Measurements from ENCODE around the gene PPM1N. TPM values are rescaled to one million over a fixed set of nuclear protein-coding genes. Genes with fewer than 3 reads are reported as not detected.
A peak's percentile ranks its signal among the peaks of the same experiment; 100 is the strongest.

PPM1N gene
- total RNA-seq, 2 experiments from 2014 or later = 1.4 to 1.9 TPM

DNA sequence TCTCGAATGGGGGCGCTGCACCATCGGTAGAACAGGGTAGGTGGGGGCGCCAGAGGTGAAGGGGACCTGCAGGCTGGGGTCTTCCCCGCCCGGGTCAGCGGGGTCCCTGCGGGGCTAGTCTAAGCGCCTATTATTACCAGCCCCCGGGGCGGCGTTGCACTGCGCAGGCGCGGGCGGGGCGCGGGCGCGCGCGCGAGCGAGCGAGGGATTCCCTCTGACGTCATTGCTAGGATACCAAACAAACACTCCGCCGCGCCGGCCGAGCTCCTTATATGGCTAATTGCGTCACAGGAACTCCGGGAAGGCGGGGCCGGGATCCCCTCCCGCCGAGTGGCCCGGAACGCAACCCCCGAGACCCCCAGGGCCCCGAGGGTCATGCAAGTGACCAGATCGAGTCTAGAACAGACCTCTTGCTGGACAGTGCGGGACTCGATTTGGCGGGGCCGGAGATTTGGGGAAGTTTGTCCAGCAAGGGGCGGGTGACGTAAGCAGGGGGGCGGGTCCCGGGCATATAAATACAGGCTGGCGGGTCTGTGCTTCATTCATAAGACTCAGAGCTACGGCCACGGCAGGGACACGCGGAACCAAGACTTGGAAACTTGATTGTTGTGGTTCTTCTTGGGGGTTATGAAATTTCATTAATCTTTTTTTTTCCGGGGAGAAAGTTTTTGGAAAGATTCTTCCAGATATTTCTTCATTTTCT lies 30.6 kb upstream of the PPM1N start, which contains the start of gene FOSB:
TSS of gene FOSB (plus strand) at position 541 of the 703 bp plus-strand sequence. CDS start 591 bp downstream, outside the sequence.
- Mint-ChIP-seq H3K4me1 (peaks cover 28% of the 10 kb centered on the region), H3K36me3 (peaks cover 8% of the 10 kb centered on the region), H3K27me3 (peaks cover 10% of the 10 kb centered on the region), H3K4me3 (peak within 1 kb of the TSS; percentile 89), H3K27ac (peak within 1 kb of the TSS; percentile 88), H3K9me3 (no peaks in the 10 kb centered on the region)
- peak; percentile 91 for DNase-seq

GRCh38 chr19:45468159-45468651 lies 30.0 kb upstream of the PPM1N start:
- H3K4me3 Mint-ChIP-seq = peak overlapping the region; percentile 89
- H3K36me3 Mint-ChIP-seq = peaks cover 12% of the 10 kb centered on the region
- peaks cover 14% of the 10 kb centered on the region for H3K27me3 Mint-ChIP-seq
- peak; percentile 48 for DNase-seq
- peak overlapping the region; percentile 88 for H3K27ac Mint-ChIP-seq
- no peaks in the 10 kb centered on the region for H3K9me3 Mint-ChIP-seq
- H3K4me1 Mint-ChIP-seq = peaks cover 31% of the 10 kb centered on the region

- no peak for DNase-seq
- Mint-ChIP-seq H3K36me3 (peaks cover 12% of the 10 kb centered on the region), H3K4me3 (peak overlapping the region; percentile 89), H3K27me3 (peaks cover 14% of the 10 kb centered on the region), H3K27ac (peak overlapping the region; percentile 88), H3K4me1 (peaks cover 31% of the 10 kb centered on the region), H3K9me3 (no peaks in the 10 kb centered on the region)
Measured at GRCh38 chr19:45468803-45469131, 29.5 kb upstream of the PPM1N start.

GRCh38 chr19:45469132-45469944 lies 28.9 kb upstream of the PPM1N start:
- peaks cover 14% of the 10 kb centered on the region for H3K27me3 Mint-ChIP-seq
- H3K36me3 Mint-ChIP-seq = peaks cover 12% of the 10 kb centered on the region
- H3K4me3 Mint-ChIP-seq = peak overlapping the region; percentile 89
- H3K9me3 Mint-ChIP-seq = no peaks in the 10 kb centered on the region
- peak; percentile 95 for DNase-seq
- peak overlapping the region; percentile 90 for H3K27ac Mint-ChIP-seq
- H3K4me1 Mint-ChIP-seq = peaks cover 31% of the 10 kb centered on the region

DNA sequence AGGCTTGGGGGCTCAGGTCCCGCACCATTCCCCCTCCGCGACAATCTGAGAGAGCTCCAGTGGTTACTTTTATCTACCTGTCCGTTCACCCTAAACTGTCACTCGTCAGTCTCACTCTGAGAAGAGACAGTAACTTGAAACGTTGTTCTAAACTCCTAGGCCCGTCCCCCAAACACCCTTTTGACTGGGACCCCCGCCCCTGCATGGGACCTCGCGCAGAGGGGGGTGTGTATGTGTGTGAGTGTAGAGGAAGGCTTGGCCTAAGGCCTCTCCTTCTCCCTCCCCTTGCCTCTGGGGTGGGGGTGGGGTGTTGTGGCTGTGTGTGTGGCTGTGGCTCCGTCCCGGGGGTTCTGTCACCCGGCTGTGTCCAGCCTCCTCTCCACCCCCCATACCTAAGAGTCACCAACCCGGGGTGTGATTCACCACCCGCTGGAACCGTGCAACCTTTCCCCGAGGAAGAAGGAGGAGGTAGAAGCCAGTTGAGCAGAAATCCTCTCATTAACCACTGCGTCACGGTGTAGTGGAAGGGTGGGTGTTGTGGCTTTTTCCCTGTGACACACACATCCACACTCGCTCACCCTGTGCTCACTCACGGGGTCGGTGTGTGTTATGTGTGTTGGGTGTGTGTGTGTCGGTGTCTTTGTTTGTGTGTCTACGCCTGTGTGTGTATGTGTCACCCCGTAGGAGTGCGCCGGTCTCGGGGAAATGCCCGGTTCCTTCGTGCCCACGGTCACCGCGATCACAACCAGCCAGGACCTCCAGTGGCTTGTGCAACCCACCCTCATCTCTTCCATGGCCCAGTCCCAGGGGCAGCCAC lies 28.1 kb upstream of the PPM1N start:
- no peaks in the 10 kb centered on the region for H3K9me3 Mint-ChIP-seq
- peak overlapping the region; percentile 90 for H3K27ac Mint-ChIP-seq
- peaks cover 14% of the 10 kb centered on the region for H3K27me3 Mint-ChIP-seq
- H3K4me1 Mint-ChIP-seq = peaks cover 33% of the 10 kb centered on the region
- peaks cover 12% of the 10 kb centered on the region for H3K36me3 Mint-ChIP-seq
- H3K4me3 Mint-ChIP-seq = peak overlapping the region; percentile 89
- DNase-seq = no peak

- Mint-ChIP-seq H3K9me3 (no peaks in the 10 kb centered on the region), H3K27me3 (peaks cover 9% of the 10 kb centered on the region), H3K4me1 (peaks cover 34% of the 10 kb centered on the region), H3K4me3 (peak overlapping the region; percentile 89), H3K36me3 (peaks cover 12% of the 10 kb centered on the region), H3K27ac (no peak overlapping the region)
- DNase-seq = no peak
Measured at GRCh38 chr19:45470762-45471081, 27.5 kb upstream of the PPM1N start.

DNA sequence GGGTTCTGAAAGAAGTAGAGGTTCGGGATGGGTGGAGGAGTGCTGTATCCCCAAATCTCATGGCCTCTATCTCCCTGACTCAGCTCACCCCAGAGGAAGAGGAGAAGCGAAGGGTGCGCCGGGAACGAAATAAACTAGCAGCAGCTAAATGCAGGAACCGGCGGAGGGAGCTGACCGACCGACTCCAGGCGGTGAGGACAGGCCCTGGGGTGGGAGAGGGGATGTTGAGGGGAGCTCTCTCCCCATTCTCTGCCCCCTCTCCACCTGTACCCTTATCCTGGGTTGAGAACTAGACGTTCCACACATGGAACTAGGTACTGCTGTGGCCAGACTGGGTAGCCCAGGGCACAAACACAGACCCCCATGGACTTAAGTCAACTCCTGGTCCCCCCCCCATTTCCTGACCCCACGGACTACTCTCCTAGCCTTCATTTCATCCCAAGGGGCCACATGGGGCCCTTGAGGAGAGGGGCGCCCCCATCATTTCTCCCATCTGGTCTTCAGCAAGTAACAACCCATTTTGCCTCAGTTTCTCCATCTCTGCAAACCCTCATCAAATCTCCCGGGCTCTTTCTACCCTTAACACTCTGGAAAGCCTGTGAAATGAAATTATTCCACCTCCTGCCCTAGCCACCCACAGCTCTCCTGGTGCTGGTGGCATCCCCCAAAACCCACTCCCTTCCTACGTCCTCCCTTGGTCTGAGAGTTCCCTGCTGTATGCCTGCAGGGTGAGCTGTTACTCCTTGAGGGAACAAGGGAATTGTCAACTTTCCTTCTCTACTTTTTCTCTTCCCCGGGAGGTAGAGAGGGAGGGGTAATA lies 26.9 kb upstream of the PPM1N start:
- no peak for DNase-seq
- H3K36me3 Mint-ChIP-seq = peaks cover 12% of the 10 kb centered on the region
- H3K4me1 Mint-ChIP-seq = peaks cover 35% of the 10 kb centered on the region
- H3K27me3 Mint-ChIP-seq = peaks cover 9% of the 10 kb centered on the region
- H3K4me3 Mint-ChIP-seq = no peak overlapping the region
- no peak overlapping the region for H3K27ac Mint-ChIP-seq
- H3K9me3 Mint-ChIP-seq = no peaks in the 10 kb centered on the region

DNA sequence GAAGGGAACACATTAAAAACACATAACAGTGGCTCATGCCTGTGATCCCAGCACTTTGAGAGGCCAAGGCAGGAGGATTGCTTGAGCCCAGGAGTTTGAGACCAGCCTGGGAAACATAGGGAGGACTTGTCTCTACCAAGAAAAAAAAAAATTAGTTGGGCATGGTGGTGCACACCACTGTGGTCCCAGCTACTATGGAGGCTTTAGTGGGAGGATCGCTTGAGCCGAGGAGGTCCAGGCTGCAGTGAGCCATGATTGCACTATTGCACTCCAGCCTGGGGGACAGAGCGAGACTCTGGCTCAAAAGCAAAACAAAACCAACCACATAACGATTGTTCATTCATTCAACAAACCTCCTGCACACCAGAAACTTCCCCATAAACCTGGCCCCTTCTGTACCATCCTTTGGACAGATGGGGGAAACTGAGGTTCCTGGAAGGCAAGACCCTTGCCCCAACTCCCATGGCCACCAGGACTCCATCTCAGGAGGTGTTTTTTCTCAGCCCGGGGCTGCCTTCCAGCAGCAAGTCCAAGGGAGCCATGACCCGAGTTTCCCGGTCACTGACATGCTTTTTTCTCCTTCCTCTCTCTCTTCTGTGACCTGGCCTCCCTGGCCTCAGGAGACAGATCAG lies 26.2 kb upstream of the PPM1N start:
- no peaks in the 10 kb centered on the region for H3K9me3 Mint-ChIP-seq
- H3K27me3 Mint-ChIP-seq = peaks cover 9% of the 10 kb centered on the region
- H3K4me1 Mint-ChIP-seq = peaks cover 38% of the 10 kb centered on the region
- H3K27ac Mint-ChIP-seq = no peak overlapping the region
- no peak for DNase-seq
- H3K4me3 Mint-ChIP-seq = no peak overlapping the region
- H3K36me3 Mint-ChIP-seq = peaks cover 12% of the 10 kb centered on the region

DNA sequence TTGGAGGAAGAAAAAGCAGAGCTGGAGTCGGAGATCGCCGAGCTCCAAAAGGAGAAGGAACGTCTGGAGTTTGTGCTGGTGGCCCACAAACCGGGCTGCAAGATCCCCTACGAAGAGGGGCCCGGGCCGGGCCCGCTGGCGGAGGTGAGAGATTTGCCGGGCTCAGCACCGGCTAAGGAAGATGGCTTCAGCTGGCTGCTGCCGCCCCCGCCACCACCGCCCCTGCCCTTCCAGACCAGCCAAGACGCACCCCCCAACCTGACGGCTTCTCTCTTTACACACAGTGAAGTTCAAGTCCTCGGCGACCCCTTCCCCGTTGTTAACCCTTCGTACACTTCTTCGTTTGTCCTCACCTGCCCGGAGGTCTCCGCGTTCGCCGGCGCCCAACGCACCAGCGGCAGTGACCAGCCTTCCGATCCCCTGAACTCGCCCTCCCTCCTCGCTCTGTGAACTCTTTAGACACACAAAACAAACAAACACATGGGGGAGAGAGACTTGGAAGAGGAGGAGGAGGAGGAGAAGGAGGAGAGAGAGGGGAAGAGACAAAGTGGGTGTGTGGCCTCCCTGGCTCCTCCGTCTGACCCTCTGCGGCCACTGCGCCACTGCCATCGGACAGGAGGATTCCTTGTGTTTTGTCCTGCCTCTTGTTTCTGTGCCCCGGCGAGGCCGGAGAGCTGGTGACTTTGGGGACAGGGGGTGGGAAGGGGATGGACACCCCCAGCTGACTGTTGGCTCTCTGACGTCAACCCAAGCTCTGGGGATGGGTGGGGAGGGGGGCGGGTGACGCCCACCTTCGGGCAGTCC lies 25.5 kb upstream of the PPM1N start:
- Mint-ChIP-seq H3K27me3 (peaks cover 9% of the 10 kb centered on the region), H3K36me3 (peaks cover 12% of the 10 kb centered on the region), H3K4me3 (no peak overlapping the region), H3K4me1 (peaks cover 40% of the 10 kb centered on the region), H3K9me3 (no peaks in the 10 kb centered on the region), H3K27ac (no peak overlapping the region)
- DNase-seq = peak; percentile 33

GRCh38 chr19:45473367-45473681 lies 24.9 kb upstream of the PPM1N start:
- DNase-seq = no peak
- H3K36me3 Mint-ChIP-seq = peaks cover 12% of the 10 kb centered on the region
- peaks cover 9% of the 10 kb centered on the region for H3K27me3 Mint-ChIP-seq
- no peaks in the 10 kb centered on the region for H3K9me3 Mint-ChIP-seq
- H3K27ac Mint-ChIP-seq = no peak overlapping the region
- H3K4me1 Mint-ChIP-seq = peaks cover 40% of the 10 kb centered on the region
- no peak overlapping the region for H3K4me3 Mint-ChIP-seq

GRCh38 chr19:45473682-45474605 lies 24.3 kb upstream of the PPM1N start:
- no peak overlapping the region for H3K4me3 Mint-ChIP-seq
- peaks cover 44% of the 10 kb centered on the region for H3K4me1 Mint-ChIP-seq
- H3K36me3 Mint-ChIP-seq = peaks cover 12% of the 10 kb centered on the region
- H3K9me3 Mint-ChIP-seq = no peaks in the 10 kb centered on the region
- H3K27me3 Mint-ChIP-seq = peaks cover 9% of the 10 kb centered on the region
- H3K27ac Mint-ChIP-seq = no peak overlapping the region
- DNase-seq = no peak

- H3K36me3 Mint-ChIP-seq = peaks cover 12% of the 10 kb centered on the region
Measured at GRCh38 chr19:45474606-45475521, 23.4 kb upstream of the PPM1N start.

More at GRCh38 chr19:45474606-45475521, 23.4 kb upstream of the PPM1N start:
- Mint-ChIP-seq H3K9me3 (no peaks in the 10 kb centered on the region), H3K4me3 (no peak overlapping the region), H3K27me3 (peaks cover 9% of the 10 kb centered on the region), H3K4me1 (peaks cover 43% of the 10 kb centered on the region), H3K27ac (no peak overlapping the region)
- no peak for DNase-seq

Data from activated naive CD8-positive, alpha-beta T cell treated with anti-CD3 and anti-CD28 coated beads for 36 hours (primary cell).